ENCODE results near the gene ARL10. TPM values are rescaled to one million over a fixed set of nuclear protein-coding genes. Genes with fewer than 3 reads are reported as not detected.

The ARL10 gene
- total RNA-seq, 1 experiment from 2014 or later = 0.05 TPM

DNA sequence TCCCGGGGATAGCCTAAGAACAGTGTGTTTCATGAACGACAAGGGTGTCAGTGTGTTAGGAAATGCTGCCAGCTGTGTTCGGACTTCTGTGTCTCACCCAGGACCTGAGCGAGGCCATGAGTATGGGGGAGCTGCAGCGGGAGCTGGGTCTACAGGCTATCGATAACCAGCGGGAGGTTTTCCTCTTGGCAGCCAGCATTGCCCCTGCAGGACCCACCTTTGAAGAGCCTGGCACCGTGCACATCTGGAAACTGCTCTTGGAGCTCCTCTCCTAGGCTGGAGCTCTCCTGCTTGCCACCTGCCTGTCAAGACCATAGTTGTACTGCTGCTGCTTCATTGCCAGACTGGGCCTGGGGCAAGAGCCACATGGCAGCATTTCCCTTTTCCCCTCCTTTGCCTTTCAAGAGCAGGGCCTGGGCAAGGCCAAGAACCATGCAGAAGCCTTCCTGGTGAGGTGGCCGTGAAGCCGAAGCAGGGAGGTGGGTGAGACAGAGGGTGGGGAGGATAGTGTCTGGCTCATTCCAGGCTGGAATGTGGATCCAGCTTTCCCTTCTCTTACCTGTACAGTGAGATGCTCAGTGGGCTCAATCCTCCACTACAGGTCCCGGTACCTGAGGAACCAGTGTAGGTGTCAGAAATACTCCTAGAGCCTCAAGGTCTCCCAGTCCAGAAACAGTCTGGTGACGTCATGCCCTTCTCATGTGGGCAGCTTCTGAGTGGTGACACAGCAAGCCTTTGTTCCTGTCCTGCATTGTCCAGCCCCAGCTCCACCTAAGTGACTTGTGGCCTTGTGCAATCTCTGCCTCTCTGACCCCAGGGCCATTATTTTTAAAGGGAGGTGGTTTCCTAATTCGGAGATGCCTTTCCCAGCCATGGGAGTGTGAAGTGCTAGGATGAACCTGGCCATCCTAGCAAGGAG, 6.6 kb downstream of the ARL10 start:
- ChIA-PET RAD21 (ENCODE audit: low non-redundant PET in 1 of 2, low total read pairs in 2 of 2, uncharacterized antibody in 2 of 2, unreplicated experiment in 2 of 2) (no interaction called here), CTCF (no interaction called here), POLR2A (interaction anchor here (1.7 kb wide), 1 partner anchor 10 kb away, joined by 5 read pairs; the partner anchor contains the start of gene KIAA1191)
- no TSS peak for BruUV-seq (replicated peaks)
- no peaks in the 10 kb centered on the region for H3K9me2 ChIP-seq (ENCODE audit: insufficient read depth)
- H2AFZ ChIP-seq (ENCODE audit: low read depth, low read length, poor library complexity, severe bottlenecking) = no peak overlapping the region
- H4K20me1 ChIP-seq (ENCODE audit: insufficient read depth) = no peaks in the 10 kb centered on the region
- no peak overlapping the region for H3K9ac ChIP-seq (ENCODE audit: low read length)
- TF ChIP-seq CEBPB (IDR thresholded peaks at IDR 0.05; ENCODE audit: low read depth) (peak; percentile 69), ELF1 (IDR thresholded peaks at IDR 0.05; ENCODE audit: borderline replicate concordance, low read depth) (no peak)
- TF ChIP-seq, protein P1, sequence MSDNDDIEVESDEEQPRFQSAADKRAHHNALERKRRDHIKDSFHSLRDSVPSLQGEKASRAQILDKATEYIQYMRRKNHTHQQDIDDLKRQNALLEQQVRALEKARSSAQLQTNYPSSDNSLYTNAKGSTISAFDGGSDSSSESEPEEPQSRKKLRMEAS (IDR thresholded peaks at IDR 0.05) = 0 out of 2 replicates have a peak, but pooled peaks have one; percentile 17
- H3K79me2 ChIP-seq (ENCODE audit: insufficient read depth, low read length) = no peaks in the 10 kb centered on the region
- no peak overlapping the region for H3K27ac ChIP-seq (ENCODE audit: low read depth, low read length)
- no peaks in the 10 kb centered on the region for H3K9me3 ChIP-seq (ENCODE audit: control insufficient read depth in 1 of 2, insufficient read depth in 1 of 2, low read depth in 1 of 2, low read length in 2 of 2)
- no peaks in the 10 kb centered on the region for H3K36me3 ChIP-seq (ENCODE audit: control insufficient read depth in 1 of 2, insufficient read depth in 2 of 2, low read length in 2 of 2)
- H3K4me1 ChIP-seq (ENCODE audit: control insufficient read depth in 1 of 2, insufficient read depth in 2 of 2, low read length in 2 of 2) = peaks cover 12 to 21% of the 10 kb centered on the region in 2 experiments
- DNase-seq (ENCODE audit: low read depth, low spot score) (no peak), ATAC-seq (peak; percentile 55)
- intact Hi-C loops (cut with micrococcal nuclease) = no loop called here
- H3K4me2 ChIP-seq (ENCODE audit: low read length) = no peak overlapping the region
- H3K27me3 ChIP-seq (ENCODE audit: insufficient read depth, low read length) = no peaks in the 10 kb centered on the region
- H3K4me3 ChIP-seq (replicated peaks in 1 of 2; ENCODE audit: low read depth in 1 of 2, low read length in 2 of 2) = no peak overlapping the region

DNA sequence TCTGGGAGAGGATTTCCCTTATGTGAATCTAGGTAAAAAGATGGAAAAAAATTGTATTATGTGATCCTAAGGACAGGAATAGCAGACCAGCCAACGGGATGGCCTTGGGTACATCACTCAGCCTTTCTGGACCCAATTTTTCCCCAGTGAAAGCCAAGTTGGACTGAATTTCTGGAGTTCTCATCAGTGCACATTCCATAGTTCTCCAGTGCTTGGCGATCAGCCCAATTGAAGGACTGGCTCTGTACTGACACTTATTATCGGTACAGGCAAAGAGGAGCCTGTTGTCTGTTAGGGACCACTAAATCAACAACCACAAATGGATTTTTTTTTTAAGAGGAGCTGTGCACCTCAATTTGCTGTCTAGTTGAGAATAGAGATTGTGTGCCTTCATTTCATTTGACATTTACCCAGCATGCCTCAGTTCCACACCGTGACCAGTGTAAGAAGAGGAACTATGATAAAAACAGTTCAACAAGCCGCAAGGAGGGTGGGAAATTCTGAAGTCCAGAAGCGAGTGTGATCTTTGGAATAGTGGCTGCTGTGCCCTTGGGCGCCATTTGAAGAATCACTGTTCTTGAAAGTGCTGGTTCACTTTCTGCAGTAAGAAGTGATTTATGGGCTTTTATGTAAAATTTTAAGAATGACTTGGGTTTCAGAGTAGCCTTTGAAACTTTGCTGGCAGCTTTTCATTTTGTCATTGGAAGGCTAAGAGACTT, 8.0 kb downstream of the ARL10 start:
- Histone ChIP-seq H4K20me1 (ENCODE audit: insufficient read depth) (no peaks in the 10 kb centered on the region), H3K9me2 (ENCODE audit: insufficient read depth) (no peaks in the 10 kb centered on the region), H3K4me3 (replicated peaks in 1 of 2; ENCODE audit: low read depth in 1 of 2, low read length in 2 of 2) (no peak overlapping the region), H3K36me3 (ENCODE audit: control insufficient read depth in 1 of 2, insufficient read depth in 2 of 2, low read length in 2 of 2) (peaks cover 0 to 3% of the 10 kb centered on the region in 2 experiments; a peak in 1 of 4 replicates), H3K4me1 (ENCODE audit: control insufficient read depth in 1 of 2, insufficient read depth in 2 of 2, low read length in 2 of 2) (peaks cover 12 to 21% of the 10 kb centered on the region in 2 experiments), H3K4me2 (ENCODE audit: low read length) (no peak overlapping the region), H3K79me2 (ENCODE audit: insufficient read depth, low read length) (no peaks in the 10 kb centered on the region), H3K27ac (ENCODE audit: low read depth, low read length) (no peak overlapping the region), H3K9me3 (ENCODE audit: control insufficient read depth in 1 of 2, insufficient read depth in 1 of 2, low read depth in 1 of 2, low read length in 2 of 2) (no peaks in the 10 kb centered on the region), H2AFZ (ENCODE audit: low read depth, low read length, poor library complexity, severe bottlenecking) (no peak overlapping the region), H3K9ac (ENCODE audit: low read length) (no peak overlapping the region), H3K27me3 (ENCODE audit: insufficient read depth, low read length) (no peaks in the 10 kb centered on the region)
- intact Hi-C loops (cut with micrococcal nuclease) = no loop called here
- no peak for TF ChIP-seq RAD21 (IDR thresholded peaks at IDR 0.05; ENCODE audit: low read depth)
- ATAC-seq (no peak), DNase-seq (ENCODE audit: low read depth, low spot score) (no peak)
- CTCF ChIA-PET = no interaction called here
- POLR2A ChIA-PET = interaction anchor here (1.7 kb wide), 1 partner anchor 11 kb away, joined by 5 read pairs; the partner anchor contains the start of gene KIAA1191
- RAD21 ChIA-PET (ENCODE audit: low non-redundant PET in 1 of 2, low total read pairs in 2 of 2, uncharacterized antibody in 2 of 2, unreplicated experiment in 2 of 2) = no interaction called here
- BruUV-seq (replicated peaks) = no TSS peak
